ENCODE measurements around the gene FGF19. TPM values are rescaled to one million over a fixed set of nuclear protein-coding genes. Genes with fewer than 3 reads are reported as not detected.
"Not testable (repeated sequence)": the region's sequence is repeated elsewhere in the genome, so short reads cannot be mapped to it uniquely, and the experiment has no call there.

The FGF19 gene
- polyA plus RNA-seq, 1 donor = 0.58 TPM

- no peak for DNase-seq
Measured at GRCh38 chr11:69716891-69717747, 13.3 kb upstream of the FGF19 start.

GRCh38 chr11:69716099-69716498 lies 12.3 kb upstream of the FGF19 start:
- no peak for DNase-seq

DNA sequence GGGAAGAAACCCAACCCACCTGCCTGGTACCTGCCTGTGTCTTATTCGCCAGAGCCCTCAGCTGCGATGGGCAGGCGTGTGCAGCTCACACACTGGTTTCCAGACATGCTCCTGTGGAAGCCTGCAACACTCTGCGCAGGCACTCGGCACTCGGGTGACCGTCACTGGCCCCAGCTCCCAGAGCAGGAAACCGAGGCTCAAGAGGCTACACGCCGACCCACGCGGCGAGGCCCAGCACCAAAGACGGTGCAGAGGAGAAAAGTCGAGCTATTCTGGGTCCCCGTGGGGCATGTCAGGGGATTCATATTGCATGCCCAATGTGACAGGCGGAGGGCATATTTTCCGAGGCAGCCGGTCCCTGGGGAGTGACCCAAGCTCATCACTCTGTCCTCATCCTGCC lies 11.6 kb upstream of the FGF19 start:
- DNase-seq = no peak

DNA sequence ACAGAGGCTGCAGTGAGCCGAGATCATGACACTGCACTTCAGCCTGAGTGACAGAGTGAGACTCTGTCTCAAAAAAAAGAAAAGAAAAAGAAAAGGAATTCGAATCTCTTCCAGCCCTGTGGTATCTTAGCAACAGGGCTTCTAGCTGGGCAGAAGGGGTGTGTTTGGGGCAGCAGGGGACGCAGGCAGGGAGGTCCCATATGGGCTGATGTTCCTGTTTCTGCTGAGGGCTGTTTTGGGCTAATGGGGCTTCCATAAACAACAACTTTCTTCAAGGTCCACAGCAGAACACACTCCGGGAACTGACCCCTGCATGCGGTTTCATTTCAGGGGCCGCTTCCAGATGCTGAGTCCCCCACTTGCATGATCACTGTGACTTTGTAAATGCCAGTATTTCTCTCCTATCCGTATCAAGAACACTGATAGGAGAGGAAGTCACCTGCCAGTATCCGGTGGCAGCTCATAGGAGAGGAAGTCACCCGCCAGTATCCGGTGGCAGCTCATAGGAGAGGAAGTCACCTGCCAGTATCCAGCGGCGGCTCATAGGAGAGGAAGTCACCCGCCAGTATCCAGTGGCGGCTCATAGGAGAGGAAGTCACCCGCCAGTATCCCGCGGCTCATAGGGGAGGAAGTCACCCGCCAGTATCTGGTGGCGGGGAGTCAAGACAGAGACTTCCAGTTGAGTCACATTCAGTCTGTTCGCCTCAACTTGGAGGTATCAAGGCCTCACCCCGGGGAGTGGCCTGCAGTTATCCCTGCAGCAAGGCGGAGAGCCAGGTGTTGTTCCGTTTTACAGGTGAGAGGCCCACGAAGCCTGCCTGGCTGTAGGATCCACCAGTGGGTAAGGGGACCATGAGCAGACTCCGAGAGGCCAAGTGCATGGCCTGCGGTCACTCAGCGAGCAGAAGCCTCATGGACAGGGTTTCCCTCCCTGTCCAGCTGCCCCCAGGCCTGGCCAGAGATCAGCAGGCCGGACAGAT lies 8.3 kb upstream of the FGF19 start:
- no peak for DNase-seq

GRCh38 chr11:69708736-69709401 lies 5.0 kb upstream of the FGF19 start:
- DNase-seq = no peak

DNA sequence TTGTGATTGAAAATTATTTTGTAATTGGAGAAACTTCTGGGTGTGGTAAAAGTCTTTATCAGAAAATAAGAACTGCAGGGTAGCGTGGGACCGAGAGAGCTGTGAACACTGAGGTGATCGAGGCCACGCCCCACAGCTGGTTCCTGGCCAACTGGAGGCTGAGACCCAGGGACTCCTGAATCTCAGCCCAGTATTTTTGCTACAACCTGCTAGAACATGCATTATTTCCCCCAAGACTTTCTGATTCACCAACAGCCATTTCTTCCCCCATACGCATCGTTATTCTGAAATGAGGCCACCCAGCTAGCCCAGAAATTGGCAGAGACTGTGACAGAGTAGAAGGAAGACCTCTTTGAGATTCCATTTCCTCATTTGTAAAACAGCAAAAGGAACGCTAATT lies 3.4 kb upstream of the FGF19 start:
- DNase-seq = no peak

GRCh38 chr11:69705901-69706787 lies 2.3 kb upstream of the FGF19 start:
- no peak for DNase-seq

DNA sequence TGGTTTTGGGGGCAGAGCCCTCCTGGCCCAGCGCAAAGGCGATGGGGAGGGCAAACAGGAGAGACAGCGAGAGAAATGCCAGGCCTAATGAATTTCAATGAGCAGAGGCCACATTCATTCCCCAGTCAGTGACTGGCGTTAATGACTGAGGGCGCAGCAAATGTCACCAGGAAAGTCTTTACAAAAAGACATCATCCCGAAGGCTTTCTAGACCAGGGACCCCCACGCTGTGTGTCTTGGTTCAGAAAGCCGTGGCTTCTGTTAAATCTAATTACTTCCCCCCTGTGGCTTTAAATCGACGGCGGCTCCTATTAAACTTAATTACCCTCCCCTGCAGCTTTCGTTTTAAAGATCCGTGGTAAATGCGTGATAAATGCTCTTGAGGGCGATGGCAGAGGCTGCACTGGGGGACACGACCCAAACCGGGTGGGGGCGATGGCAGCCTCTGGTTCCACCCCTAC lies 1.6 kb upstream of the FGF19 start:
- no peak for DNase-seq

DNA sequence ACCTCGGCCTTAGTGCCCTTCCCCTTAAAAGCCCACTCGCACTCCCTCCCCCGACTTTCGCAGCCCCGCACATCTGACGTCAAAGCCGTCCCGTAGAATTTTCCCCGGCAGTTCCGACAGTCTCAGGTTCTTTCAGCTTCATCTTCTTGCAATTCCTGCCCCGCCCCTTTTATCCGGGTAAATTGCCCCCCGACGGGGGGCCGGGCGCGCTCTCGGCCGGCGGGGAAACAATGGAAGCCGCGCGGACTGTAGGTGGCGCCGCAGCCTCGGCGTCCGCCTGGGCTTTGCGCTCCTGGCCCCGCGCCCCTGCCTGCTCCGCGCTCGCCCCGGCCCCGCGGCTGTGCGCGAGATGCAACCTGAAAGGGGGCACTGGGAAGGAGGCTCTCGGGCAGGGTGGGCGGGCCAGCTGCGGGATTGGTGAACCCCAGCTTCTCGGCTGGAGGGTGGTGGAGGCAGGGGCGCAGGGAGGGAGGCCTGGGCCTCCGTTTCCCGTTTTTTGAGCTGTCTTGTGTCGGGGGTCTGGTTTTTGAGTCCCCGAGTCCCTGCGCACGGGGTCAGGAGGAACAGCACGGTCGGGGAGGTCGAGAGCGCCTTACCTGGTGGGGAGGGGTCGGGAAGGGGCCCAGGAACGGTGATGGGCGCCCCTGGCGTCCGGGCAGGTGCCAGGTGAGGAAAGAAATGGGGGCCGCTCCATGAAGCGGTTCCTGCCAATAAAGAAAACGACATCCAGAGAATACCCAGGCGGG lies 859 bp upstream of the FGF19 start:
- DNase-seq = peak; percentile 47

- no peak for DNase-seq
Measured at GRCh38 chr11:69703453-69703767, 412 bp downstream of the FGF19 start.

DNA sequence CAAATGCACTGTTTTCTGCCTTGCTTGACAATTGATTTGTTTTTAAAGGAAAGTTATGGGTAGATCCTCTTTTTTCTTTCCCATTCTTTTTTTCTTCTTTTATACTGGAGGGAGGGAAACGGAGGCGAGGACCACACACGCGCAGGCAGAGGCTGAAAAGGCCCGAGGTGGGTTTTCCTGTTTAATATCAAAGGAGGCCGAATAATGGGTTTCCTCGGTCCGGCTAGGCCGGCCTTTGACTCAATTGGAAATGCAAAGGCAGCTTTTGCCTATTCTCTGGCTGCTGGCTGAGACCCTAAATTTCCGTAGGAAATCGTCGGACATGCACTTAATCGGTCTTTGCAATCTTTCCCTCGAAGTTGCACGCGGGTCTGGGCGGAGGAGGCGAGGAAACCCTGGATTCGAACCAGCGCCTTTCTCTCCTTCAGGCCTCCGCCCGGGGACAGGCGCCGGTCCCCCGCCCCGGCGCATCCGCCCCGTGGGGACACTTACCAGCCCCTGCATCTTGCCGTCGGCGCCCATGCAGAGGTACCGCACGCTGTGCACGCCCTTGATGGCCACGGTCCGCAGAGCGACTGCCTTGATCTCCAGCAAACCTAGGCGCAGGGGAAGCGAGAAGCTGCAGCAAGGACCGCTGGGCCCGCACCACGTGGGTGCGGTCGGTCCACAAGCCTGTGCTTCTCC lies 911 bp downstream of the FGF19 start:
- DNase-seq = no peak

GRCh38 chr11:69702239-69702691 lies 1.6 kb downstream of the FGF19 start:
- no peak for DNase-seq

- DNase-seq = peak; percentile 82
Measured at GRCh38 chr11:69700278-69701140, 3.3 kb downstream of the FGF19 start.

DNA sequence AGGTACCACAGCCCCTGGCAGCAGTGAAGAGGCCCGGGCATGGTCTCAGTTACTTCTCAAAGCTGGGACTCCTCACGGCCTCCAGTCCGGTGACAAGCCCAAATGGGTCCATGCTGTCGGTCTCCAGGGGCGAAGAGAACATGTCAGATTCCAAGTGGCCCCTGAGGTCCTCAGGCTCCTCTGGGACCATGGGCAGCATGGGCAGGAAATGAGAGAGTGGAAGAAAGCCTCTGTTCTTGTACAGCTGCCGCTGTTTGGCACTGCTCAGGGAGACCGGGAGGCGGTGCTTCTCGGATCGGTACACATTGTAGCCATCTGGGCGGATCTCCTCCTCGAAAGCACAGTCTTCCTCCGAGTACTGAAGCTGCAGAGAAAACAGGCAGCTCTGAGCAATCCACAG lies 4.6 kb downstream of the FGF19 start:
- DNase-seq = no peak

DNA sequence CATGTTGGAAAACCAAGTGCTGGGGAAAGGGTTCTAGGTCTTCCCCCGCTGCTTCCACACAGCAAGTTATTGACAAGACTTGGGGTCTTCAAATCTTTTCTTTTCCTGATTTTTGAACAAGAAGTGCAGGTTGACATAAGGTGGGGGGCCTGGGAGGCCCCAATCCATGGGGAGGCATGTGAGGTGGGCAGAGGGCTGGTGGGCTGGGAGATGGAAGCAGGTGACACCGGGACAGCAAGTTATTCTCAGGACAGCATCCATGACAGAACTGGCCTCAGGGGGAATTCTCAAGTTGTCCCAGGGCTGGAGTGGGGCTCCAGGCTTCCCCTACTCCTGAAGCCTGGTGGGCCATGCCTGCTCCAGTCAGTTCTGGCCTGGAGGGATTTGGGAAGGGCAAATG lies 5.5 kb downstream of the FGF19 start:
- no peak for DNase-seq

DNA sequence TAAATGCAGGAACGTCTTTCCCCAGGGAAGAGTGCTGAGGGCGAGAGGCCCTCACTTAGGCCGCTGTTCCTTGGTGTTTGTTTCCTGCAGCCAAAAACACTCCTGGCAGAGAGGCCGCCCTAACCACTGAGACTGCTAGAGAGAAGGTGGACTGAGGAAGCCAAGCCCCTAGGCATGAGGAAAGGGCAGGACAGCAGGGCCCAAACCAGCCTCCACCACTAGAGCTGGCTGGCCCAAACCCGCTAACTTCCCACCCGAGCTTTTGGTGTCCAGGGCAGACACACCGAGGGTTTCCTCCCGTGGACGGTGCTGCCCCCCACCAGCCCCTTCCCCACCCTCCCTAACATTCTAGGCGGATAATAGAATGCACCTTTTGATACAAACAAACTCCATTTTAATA lies 6.0 kb downstream of the FGF19 start:
- no peak for DNase-seq

GRCh38 chr11:69697469-69697843 lies 6.4 kb downstream of the FGF19 start:
- DNase-seq = no peak

- DNase-seq = no peak
Measured at GRCh38 chr11:69696749-69697468, 6.9 kb downstream of the FGF19 start.

GRCh38 chr11:69695995-69696394 lies 7.8 kb downstream of the FGF19 start:
- DNase-seq = not testable (repeated sequence)
